ENCODE data around the gene NOS3. TPM values are rescaled to one million over a fixed set of nuclear protein-coding genes. Genes with fewer than 3 reads are reported as not detected.

The NOS3 gene
- total and polyA plus RNA-seq, 2 of the 13 experiments (the other 11 are each of a cell fraction or from before 2014, with no cell fraction given), result 3.7 to 7.5 TPM

- no peak for TF ChIP-seq BCL3 (CRISPR knock-in tag; IDR thresholded peaks at IDR 0.05)
- peak; percentile 55; the same call in 1 of the 2 replicates for TF ChIP-seq ZNF335 (CRISPR knock-in tag; IDR thresholded peaks at IDR 0.05)
- TF ChIP-seq RFXAP (CRISPR knock-in tag; IDR thresholded peaks at IDR 0.05; ENCODE audit: borderline replicate concordance), result no peak
- TF ChIP-seq ZFP1 (CRISPR knock-in tag; IDR thresholded peaks at IDR 0.05), result no peak
- no peak for TF ChIP-seq RAD51 (IDR thresholded peaks at IDR 0.05; ENCODE audit: borderline replicate concordance)
- TF ChIP-seq REPIN1 (CRISPR knock-in tag; IDR thresholded peaks at IDR 0.05; ENCODE audit: borderline replicate concordance, low read depth), result peak; percentile 70; the same call in 1 of the 2 replicates
- no peak for TF ChIP-seq ZNF496 (CRISPR knock-in tag; IDR thresholded peaks at IDR 0.05; ENCODE audit: insufficient replicate concordance)
- TF ChIP-seq SAP130 (CRISPR knock-in tag; IDR thresholded peaks at IDR 0.05; ENCODE audit: low read depth), result peak; percentile 63
- no peak for TF ChIP-seq FLYWCH1 (CRISPR knock-in tag; IDR thresholded peaks at IDR 0.05)
- TF ChIP-seq SNAI1 (CRISPR knock-in tag; IDR thresholded peaks at IDR 0.05; ENCODE audit: borderline replicate concordance), result no peak
- TF ChIP-seq ZNF691 (CRISPR knock-in tag; IDR thresholded peaks at IDR 0.05; ENCODE audit: borderline replicate concordance, low read depth), result peak; percentile 23; the same call in 1 of the 2 replicates
- peak; percentile 95 for TF ChIP-seq ZMYM4 (CRISPR knock-in tag; IDR thresholded peaks at IDR 0.05)
- TF ChIP-seq YEATS2 (CRISPR knock-in tag; IDR thresholded peaks at IDR 0.05; ENCODE audit: borderline replicate concordance), result 0 out of 2 replicates have a peak, but pooled peaks have one; percentile 54
- TF ChIP-seq HNRNPL (IDR thresholded peaks at IDR 0.05; ENCODE audit: low read depth, low read length), result 0 out of 2 replicates have a peak, but pooled peaks have one; percentile 25
- peak; percentile 49; the same call in 1 of the 2 replicates for TF ChIP-seq ZNF331 (CRISPR knock-in tag; IDR thresholded peaks at IDR 0.05)
- TF ChIP-seq HES4 (CRISPR knock-in tag; IDR thresholded peaks at IDR 0.05; ENCODE audit: borderline replicate concordance), result no peak
- peak; percentile 76 for TF ChIP-seq THAP11 (CRISPR knock-in tag; IDR thresholded peaks at IDR 0.05)
- no peak for TF ChIP-seq FOXA1 (IDR thresholded peaks at IDR 0.05)
- no peak for TF ChIP-seq FOXA1 (CRISPR knock-in tag; IDR thresholded peaks at IDR 0.05)
- TF ChIP-seq HNRNPLL (IDR thresholded peaks at IDR 0.05; ENCODE audit: low read depth, low read length, poor library complexity, severe bottlenecking), result no peak
- TF ChIP-seq RXRA (CRISPR knock-in tag; IDR thresholded peaks at IDR 0.05), result peak; percentile 43; the same call in 1 of the 2 replicates
- peak; percentile 53; the same call in 1 of the 2 replicates for TF ChIP-seq RCOR2 (CRISPR knock-in tag; IDR thresholded peaks at IDR 0.05)
- no peak for TF ChIP-seq KLF11 (CRISPR knock-in tag; IDR thresholded peaks at IDR 0.05)
- TF ChIP-seq ZBTB7A (CRISPR knock-in tag; IDR thresholded peaks at IDR 0.05), result 0 out of 2 replicates have a peak, but pooled peaks have one; percentile 14
- peak; percentile 26; the same call in 1 of the 2 replicates for TF ChIP-seq ZNF800 (CRISPR knock-in tag; IDR thresholded peaks at IDR 0.05)
- peak; percentile 6; the same call in 1 of the 2 replicates for TF ChIP-seq KLF12 (CRISPR knock-in tag; IDR thresholded peaks at IDR 0.05; ENCODE audit: borderline replicate concordance)
- TF ChIP-seq ZNF644 (CRISPR knock-in tag; IDR thresholded peaks at IDR 0.05; ENCODE audit: low read depth), result 0 out of 2 replicates have a peak, but pooled peaks have one; percentile 24
- TF ChIP-seq ASH2L (IDR thresholded peaks at IDR 0.05; ENCODE audit: insufficient read length, low read depth, low read length), result no peak
Observed at GRCh38 chr7:151008511-151009323, 17.9 kb downstream of the NOS3 start (continued).
